ENCODE data around the gene GORASP1.

The GORASP1 gene

DNA sequence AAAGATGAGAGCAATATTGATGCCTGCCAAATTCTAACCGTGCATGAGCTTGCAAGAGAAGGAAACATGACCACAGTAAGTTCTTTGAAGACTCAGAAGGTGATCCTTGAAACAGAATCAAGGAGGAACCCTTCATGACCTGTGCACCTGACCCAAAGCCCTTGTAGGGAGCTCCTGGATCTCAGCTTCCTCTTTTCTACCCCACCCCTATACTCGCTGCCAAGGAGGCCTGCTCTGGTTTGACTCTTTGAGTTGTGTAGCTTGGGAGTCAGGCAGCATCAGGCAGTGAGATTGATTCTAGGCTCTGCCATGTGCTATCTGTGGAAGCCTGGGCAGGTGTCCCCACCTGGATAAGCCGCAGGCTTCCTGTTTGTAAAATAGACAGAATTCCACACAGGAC, 10.7 kb upstream of the GORASP1 start:
- Histone ChIP-seq H2BK5ac (ENCODE audit: low read length) (no peak overlapping the region), H3K79me1 (ENCODE audit: low read depth, low read length) (no peaks in the 10 kb centered on the region), H3K9ac (ENCODE audit: low read depth, low read length, poor library complexity) (no peak overlapping the region), H3K27ac (replicated peaks; ENCODE audit: low read length) (no peak overlapping the region), H3K23ac (ENCODE audit: low read depth, low read length, poor library complexity) (no peak overlapping the region), H3K4ac (ENCODE audit: low read length) (no peak overlapping the region), H4K8ac (ENCODE audit: low read depth, low read length) (no peak overlapping the region), H2AFZ (ENCODE audit: low read length) (no peak overlapping the region), H3K4me1 (ENCODE audit: control insufficient read depth in 2 of 2, insufficient read depth in 1 of 2, low read depth in 1 of 2, low read length in 2 of 2) (no peaks in the 10 kb centered on the region), H3K9me3 (replicated peaks in 1 of 2; ENCODE audit: control insufficient read depth in 2 of 2, insufficient read depth in 1 of 2, low read depth in 1 of 2, low read length in 2 of 2) (no peaks in the 10 kb centered on the region), H3K36me3 (replicated peaks in 1 of 2; ENCODE audit: control insufficient read depth in 2 of 2, insufficient read depth in 2 of 2, low read length in 2 of 2) (peaks cover 0 to 4% of the 10 kb centered on the region in 2 donors), H2BK12ac (ENCODE audit: low read length) (no peak overlapping the region), H2BK15ac (ENCODE audit: low read length) (no peak overlapping the region), H3K18ac (ENCODE audit: low read length) (no peak overlapping the region), H3K4me3 (ENCODE audit: low read length in 2 of 2) (no peak overlapping the region), H3K14ac (ENCODE audit: low read length) (no peak overlapping the region), H2BK120ac (ENCODE audit: low read depth, low read length) (no peak overlapping the region), H4K91ac (ENCODE audit: low read depth, low read length, poor library complexity) (no peak overlapping the region), H3K27me3 (ENCODE audit: control insufficient read depth in 3 of 3, insufficient read depth in 3 of 3, low read depth in 1 of 3, low read length in 3 of 3) (no peaks in the 10 kb centered on the region), H3K4me2 (ENCODE audit: insufficient read depth, low read length, poor library complexity, severe bottlenecking) (no peak overlapping the region), H2AK5ac (ENCODE audit: low read depth, low read length) (no peak overlapping the region)
- DNase-seq (ENCODE audit: low spot score), result no peak
- no CpG with 5 or more reads among the region's 3 CpGs for WGBS, 2 donors (ENCODE audit: extremely low coverage in 2 of 2, insufficient read length in 2 of 2, insufficient replicate concordance in 1 of 2)

DNA sequence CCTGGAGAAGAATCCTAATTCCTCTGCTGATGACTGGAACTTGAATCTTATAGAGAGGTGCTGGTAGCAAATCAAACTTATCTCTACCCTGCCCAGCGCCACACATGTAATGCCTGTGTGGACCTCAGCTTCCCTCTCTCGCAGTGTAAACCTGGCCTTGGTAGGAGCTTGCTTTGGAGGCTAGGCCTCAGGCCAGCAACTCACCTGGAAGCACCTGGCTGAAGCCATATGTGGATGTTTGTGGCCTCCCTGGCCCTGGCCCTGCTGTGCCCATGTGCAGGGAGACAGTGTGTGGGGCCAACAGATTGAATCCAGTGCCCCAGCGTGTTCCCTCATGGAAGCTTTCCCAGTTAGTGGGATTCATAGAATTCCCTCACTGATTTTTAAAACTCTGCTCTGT, 8.4 kb upstream of the GORASP1 start:
- no peaks in the 10 kb centered on the region for H3K27me3 ChIP-seq (ENCODE audit: control insufficient read depth in 3 of 3, insufficient read depth in 3 of 3, low read depth in 1 of 3, low read length in 3 of 3)
- no peak overlapping the region for H2BK120ac ChIP-seq (ENCODE audit: low read depth, low read length)
- H3K27ac ChIP-seq (replicated peaks; ENCODE audit: low read length), result no peak overlapping the region
- H3K14ac ChIP-seq (ENCODE audit: low read length), result no peak overlapping the region
- H3K18ac ChIP-seq (ENCODE audit: low read length), result peak overlapping the region; percentile 5
- H4K8ac ChIP-seq (ENCODE audit: low read depth, low read length), result no peak overlapping the region
- H2BK12ac ChIP-seq (ENCODE audit: low read length), result no peak overlapping the region
- H3K4me1 ChIP-seq (ENCODE audit: control insufficient read depth in 2 of 2, insufficient read depth in 1 of 2, low read depth in 1 of 2, low read length in 2 of 2), result no peaks in the 10 kb centered on the region
- no peaks in the 10 kb centered on the region for H3K9me3 ChIP-seq (replicated peaks in 1 of 2; ENCODE audit: control insufficient read depth in 2 of 2, insufficient read depth in 1 of 2, low read depth in 1 of 2, low read length in 2 of 2)
- H4K91ac ChIP-seq (ENCODE audit: low read depth, low read length, poor library complexity), result no peak overlapping the region
- H3K79me1 ChIP-seq (ENCODE audit: low read depth, low read length), result no peaks in the 10 kb centered on the region
- peak overlapping the region in 1 of 2 donors; percentile 59 for H3K4me3 ChIP-seq (ENCODE audit: low read length in 2 of 2)
- no peak overlapping the region for H2BK5ac ChIP-seq (ENCODE audit: low read length)
- H3K9ac ChIP-seq (ENCODE audit: low read depth, low read length, poor library complexity), result no peak overlapping the region
- no peak for DNase-seq (ENCODE audit: low spot score)
- peaks cover 0 to 1% of the 10 kb centered on the region in 2 donors for H3K36me3 ChIP-seq (replicated peaks in 1 of 2; ENCODE audit: control insufficient read depth in 2 of 2, insufficient read depth in 2 of 2, low read length in 2 of 2)
- peak overlapping the region; percentile 83 for H3K23ac ChIP-seq (ENCODE audit: low read depth, low read length, poor library complexity)
- no peak overlapping the region for H2AK5ac ChIP-seq (ENCODE audit: low read depth, low read length)
- no peak overlapping the region for H2AFZ ChIP-seq (ENCODE audit: low read length)
- no peak overlapping the region for H2BK15ac ChIP-seq (ENCODE audit: low read length)
- WGBS, 2 donors (ENCODE audit: extremely low coverage in 2 of 2, insufficient read length in 2 of 2, insufficient replicate concordance in 1 of 2), result no CpG with 5 or more reads among the region's 3 CpGs
- no peak overlapping the region for H3K4ac ChIP-seq (ENCODE audit: low read length)
- no peak overlapping the region for H3K4me2 ChIP-seq (ENCODE audit: insufficient read depth, low read length, poor library complexity, severe bottlenecking)

DNA sequence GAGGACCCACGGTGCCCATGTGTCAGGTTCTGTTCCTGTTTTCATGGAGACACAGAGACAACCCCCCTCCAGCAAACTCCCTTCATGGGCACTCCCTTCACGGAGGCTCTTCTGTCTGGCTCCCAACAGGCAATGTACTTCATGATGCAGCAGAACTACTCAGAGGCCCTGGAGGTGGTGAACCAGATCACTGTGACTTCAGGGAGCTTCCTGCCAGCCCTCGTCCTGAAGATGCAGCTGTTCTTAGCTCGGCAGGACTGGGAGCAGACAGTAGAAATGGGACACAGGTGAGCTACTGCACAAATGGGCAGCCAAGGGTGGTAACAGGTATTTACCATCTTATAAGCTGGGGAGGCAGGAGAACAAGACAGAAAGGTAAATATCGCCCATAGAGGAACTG, 7.0 kb upstream of the GORASP1 start:
- Histone ChIP-seq H3K36me3 (replicated peaks in 1 of 2; ENCODE audit: control insufficient read depth in 2 of 2, insufficient read depth in 2 of 2, low read length in 2 of 2) (no peaks in the 10 kb centered on the region), H2AFZ (ENCODE audit: low read length) (no peak overlapping the region), H3K27me3 (ENCODE audit: control insufficient read depth in 3 of 3, insufficient read depth in 3 of 3, low read depth in 1 of 3, low read length in 3 of 3) (no peaks in the 10 kb centered on the region), H3K9ac (ENCODE audit: low read depth, low read length, poor library complexity) (no peak overlapping the region), H3K9me3 (replicated peaks in 1 of 2; ENCODE audit: control insufficient read depth in 2 of 2, insufficient read depth in 1 of 2, low read depth in 1 of 2, low read length in 2 of 2) (no peaks in the 10 kb centered on the region), H3K23ac (ENCODE audit: low read depth, low read length, poor library complexity) (no peak overlapping the region), H2AK5ac (ENCODE audit: low read depth, low read length) (no peak overlapping the region), H3K18ac (ENCODE audit: low read length) (no peak overlapping the region), H3K79me1 (ENCODE audit: low read depth, low read length) (no peaks in the 10 kb centered on the region), H2BK5ac (ENCODE audit: low read length) (no peak overlapping the region), H2BK12ac (ENCODE audit: low read length) (no peak overlapping the region), H3K4me1 (ENCODE audit: control insufficient read depth in 2 of 2, insufficient read depth in 1 of 2, low read depth in 1 of 2, low read length in 2 of 2) (no peaks in the 10 kb centered on the region), H3K4me2 (ENCODE audit: insufficient read depth, low read length, poor library complexity, severe bottlenecking) (no peak overlapping the region), H3K4ac (ENCODE audit: low read length) (no peak overlapping the region), H4K91ac (ENCODE audit: low read depth, low read length, poor library complexity) (no peak overlapping the region), H2BK120ac (ENCODE audit: low read depth, low read length) (no peak overlapping the region), H4K8ac (ENCODE audit: low read depth, low read length) (no peak overlapping the region), H3K14ac (ENCODE audit: low read length) (no peak overlapping the region), H2BK15ac (ENCODE audit: low read length) (no peak overlapping the region), H3K27ac (replicated peaks; ENCODE audit: low read length) (no peak overlapping the region), H3K4me3 (ENCODE audit: low read length in 2 of 2) (no peak overlapping the region)
- no peak for DNase-seq (ENCODE audit: low spot score)
- WGBS, 2 donors (ENCODE audit: extremely low coverage in 2 of 2, insufficient read length in 2 of 2, insufficient replicate concordance in 1 of 2), result no CpG with 5 or more reads among the region's 5 CpGs

DNA sequence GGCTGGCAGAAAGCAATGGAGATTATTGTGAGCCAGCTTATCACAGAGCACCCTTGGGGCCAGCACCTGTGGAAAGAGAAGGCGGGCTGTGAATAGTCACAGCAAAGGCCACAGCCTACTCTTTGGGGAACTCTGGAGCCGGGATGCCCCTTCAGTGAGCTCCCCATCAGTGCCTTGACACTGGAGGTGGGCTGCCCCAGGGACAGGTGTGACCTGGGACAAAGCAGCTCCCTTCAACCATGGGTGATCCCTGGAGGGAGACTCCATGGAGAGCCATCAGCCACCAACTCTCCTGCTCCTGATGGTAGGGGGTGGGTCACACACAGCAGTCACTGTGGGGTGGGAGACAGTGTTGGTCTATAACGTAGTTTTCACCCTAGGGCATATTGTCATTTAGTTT, 5.9 kb upstream of the GORASP1 start:
- Histone ChIP-seq H3K9ac (ENCODE audit: low read depth, low read length, poor library complexity) (no peak overlapping the region), H4K8ac (ENCODE audit: low read depth, low read length) (no peak overlapping the region), H2BK15ac (ENCODE audit: low read length) (no peak overlapping the region), H2AK5ac (ENCODE audit: low read depth, low read length) (no peak overlapping the region), H3K9me3 (replicated peaks in 1 of 2; ENCODE audit: control insufficient read depth in 2 of 2, insufficient read depth in 1 of 2, low read depth in 1 of 2, low read length in 2 of 2) (no peaks in the 10 kb centered on the region), H3K23ac (ENCODE audit: low read depth, low read length, poor library complexity) (no peak overlapping the region), H3K36me3 (replicated peaks in 1 of 2; ENCODE audit: control insufficient read depth in 2 of 2, insufficient read depth in 2 of 2, low read length in 2 of 2) (no peaks in the 10 kb centered on the region), H3K27me3 (ENCODE audit: control insufficient read depth in 3 of 3, insufficient read depth in 3 of 3, low read depth in 1 of 3, low read length in 3 of 3) (no peaks in the 10 kb centered on the region), H3K4me2 (ENCODE audit: insufficient read depth, low read length, poor library complexity, severe bottlenecking) (no peak overlapping the region), H3K4me1 (ENCODE audit: control insufficient read depth in 2 of 2, insufficient read depth in 1 of 2, low read depth in 1 of 2, low read length in 2 of 2) (peaks cover 0 to 1% of the 10 kb centered on the region in 2 donors), H3K14ac (ENCODE audit: low read length) (no peak overlapping the region), H2BK12ac (ENCODE audit: low read length) (no peak overlapping the region), H3K18ac (ENCODE audit: low read length) (no peak overlapping the region), H4K91ac (ENCODE audit: low read depth, low read length, poor library complexity) (no peak overlapping the region), H2AFZ (ENCODE audit: low read length) (no peak overlapping the region), H3K4me3 (ENCODE audit: low read length in 2 of 2) (no peak overlapping the region), H2BK120ac (ENCODE audit: low read depth, low read length) (no peak overlapping the region), H3K27ac (replicated peaks; ENCODE audit: low read length) (no peak overlapping the region), H3K4ac (ENCODE audit: low read length) (no peak overlapping the region), H2BK5ac (ENCODE audit: low read length) (no peak overlapping the region), H3K79me1 (ENCODE audit: low read depth, low read length) (no peaks in the 10 kb centered on the region)
- WGBS, 2 donors (ENCODE audit: extremely low coverage in 2 of 2, insufficient read length in 2 of 2, insufficient replicate concordance in 1 of 2), result no CpG with 5 or more reads among the region's 3 CpGs
- DNase-seq (ENCODE audit: low spot score), result no peak

All from neuronal stem cell (in vitro differentiated cells).